Smooth muscle cell (in vitro differentiated cells): ENCODE results near the gene ERLIN1. TPM values are rescaled to one million over a fixed set of nuclear protein-coding genes. Genes with fewer than 3 reads are reported as not detected.

Experiments
- DNase-seq: peaks from one replicate; lab custom pipeline; 2025; ENCODE audit not compliant: unreplicated experiment; lab: John Stamatoyannopoulos, UW
- H2AFZ ChIP-seq: fragments of 200-600 bp; sonication (generic); 2 replicates; pipeline ENCODE4 v1.6.0; 2016; ENCODE audit warnings: antibody characterized with exemption, low read depth, mild to moderate bottlenecking
- H3F3A ChIP-seq: fragments of 200-600 bp; sonication (generic); 2 replicates; pipeline ENCODE4 v1.6.0; 2017; ENCODE audit warnings: antibody characterized with exemption, low read depth
- H3K27ac ChIP-seq: fragments of 200-600 bp; sonication (generic); 2 replicates; pipeline ENCODE4 v1.5.1; 2016; ENCODE audit warnings: low read depth, mild to moderate bottlenecking
- H3K27me3 ChIP-seq: fragments of 200-600 bp; sonication (generic); 2 replicates; pipeline ENCODE4 v1.6.1; 2016; ENCODE audit warnings: low read depth, mild to moderate bottlenecking
- H3K36me3 ChIP-seq: fragments of 200-600 bp; sonication (generic); 2 replicates; pipeline ENCODE4 v1.5.1; 2016; ENCODE audit warnings: low read depth
- H3K4me1 ChIP-seq: fragments of 200-600 bp; sonication (generic); 2 replicates; pipeline ENCODE4 v1.5.1; 2016; ENCODE audit warnings: low read depth
- H3K4me2 ChIP-seq: fragments of 200-600 bp; sonication (generic); 2 replicates; pipeline ENCODE4 v1.6.0; 2016; ENCODE audit warnings: mild to moderate bottlenecking
- H3K4me3 ChIP-seq: fragments of 200-600 bp; sonication (generic); 2 replicates; pipeline ENCODE4 v1.5.1; 2016; ENCODE audit warnings: mild to moderate bottlenecking
- H3K79me2 ChIP-seq: fragments of 200-600 bp; sonication (generic); 2 replicates; pipeline ENCODE4 v1.6.0; 2016; ENCODE audit warnings: low read depth, mild to moderate bottlenecking
- H3K9ac ChIP-seq: fragments of 200-600 bp; sonication (generic); 2 replicates; pipeline ENCODE4 v1.6.0; 2016; ENCODE audit warnings: low read depth
- H3K9me3 ChIP-seq: fragments of 200-600 bp; sonication (generic); replicated peaks from 2 replicates; pipeline ENCODE4 v1.5.1; 2016; ENCODE audit warnings: low read depth
- H4K20me1 ChIP-seq: fragments of 200-600 bp; sonication (generic); 2 replicates; pipeline ENCODE4 v1.6.0; 2016; ENCODE audit warnings: low read depth
- CTCF ChIP-seq: fragments of 200-600 bp; sonication (generic); IDR thresholded peaks from 2 replicates; pipeline ENCODE4 v1.5.1; 2017; ENCODE audit warnings: borderline replicate concordance, mild to moderate bottlenecking, antibody characterized with exemption; ENCODE audit not compliant: insufficient read depth, poor library complexity, severe bottlenecking
- WGBS: methylation state at CpG from one replicate; pipeline ENCODE4 v1.1.7; 2016; ENCODE audit warnings: low lambda C conversion rate; 5-methylcytosine and 5-hydroxymethylcytosine counted together
- polyA plus RNA-seq: library from polyadenylated mRNA; unstranded; fragments of >200 nt; fragmentation: Nextera tagmentation; extraction: Ambion mirVana; gene quantifications from 2 replicates; pipeline ENCODE4 v1.2.1, GENCODE V29; 2016
- total RNA-seq: library from RNA; depleted of rRNA; stranded (reverse); fragments of >200 nt; gene quantifications from 2 replicates; pipeline ENCODE4 v1.2.3, GENCODE V29; 2014

Gene ERLIN1
- total and polyA plus RNA-seq, 2 experiments from 2014 or later = 21.0 to 32.2 TPM

GRCh38 chr10:100223879-100224278 is 38.0 kb upstream of the ERLIN1 start:
- H2AFZ ChIP-seq = no peak overlapping the region
- H3K36me3 ChIP-seq = peaks cover 28% of the 10 kb centered on the region
- no peaks in the 10 kb centered on the region for H3F3A ChIP-seq
- H3K4me1 ChIP-seq = no peaks in the 10 kb centered on the region
- TF ChIP-seq CTCF = no peak
- no peak overlapping the region for H3K27ac ChIP-seq
- H4K20me1 ChIP-seq = peaks cover 20% of the 10 kb centered on the region
- H3K4me2 ChIP-seq = no peak overlapping the region
- 97% methylated on average over 5 of the region's 5 CpGs for WGBS
- no peak overlapping the region for H3K9ac ChIP-seq
- H3K4me3 ChIP-seq = no peak overlapping the region
- H3K79me2 ChIP-seq = peaks cover 29% of the 10 kb centered on the region
- DNase-seq = no peak
- H3K27me3 ChIP-seq = no peaks in the 10 kb centered on the region
- H3K9me3 ChIP-seq = no peaks in the 10 kb centered on the region

GRCh38 chr10:100222529-100222928 is 36.7 kb upstream of the ERLIN1 start:
- no peak for DNase-seq
- Histone ChIP-seq H3F3A (no peaks in the 10 kb centered on the region), H4K20me1 (peaks cover 10% of the 10 kb centered on the region), H2AFZ (no peak overlapping the region), H3K79me2 (peaks cover 15% of the 10 kb centered on the region), H3K27ac (no peak overlapping the region), H3K36me3 (peaks cover 39% of the 10 kb centered on the region), H3K4me2 (no peak overlapping the region), H3K4me1 (no peaks in the 10 kb centered on the region), H3K27me3 (no peaks in the 10 kb centered on the region), H3K9ac (no peak overlapping the region), H3K4me3 (no peak overlapping the region), H3K9me3 (no peaks in the 10 kb centered on the region)
- no peak for TF ChIP-seq CTCF
- 100% methylated on average over 2 of the region's 2 CpGs for WGBS

GRCh38 chr10:100216006-100216405 is 30.2 kb upstream of the ERLIN1 start:
- H2AFZ ChIP-seq = no peak overlapping the region
- H3K4me1 ChIP-seq = no peaks in the 10 kb centered on the region
- no peaks in the 10 kb centered on the region for H3K9me3 ChIP-seq
- H3F3A ChIP-seq = no peaks in the 10 kb centered on the region
- H4K20me1 ChIP-seq = no peaks in the 10 kb centered on the region
- H3K27me3 ChIP-seq = no peaks in the 10 kb centered on the region
- TF ChIP-seq CTCF = no peak
- no peak for DNase-seq
- H3K27ac ChIP-seq = no peak overlapping the region
- no peak overlapping the region for H3K9ac ChIP-seq
- H3K4me2 ChIP-seq = no peak overlapping the region
- WGBS = 94% methylated on average over 2 of the region's 2 CpGs
- no peak overlapping the region for H3K4me3 ChIP-seq
- no peaks in the 10 kb centered on the region for H3K79me2 ChIP-seq
- peaks cover 41% of the 10 kb centered on the region for H3K36me3 ChIP-seq

GRCh38 chr10:100209303-100209702 is 23.5 kb upstream of the ERLIN1 start:
- 91% methylated on average over 7 of the region's 7 CpGs for WGBS
- Histone ChIP-seq H3K4me2 (no peak overlapping the region), H3K27me3 (no peaks in the 10 kb centered on the region), H3F3A (no peaks in the 10 kb centered on the region), H4K20me1 (no peaks in the 10 kb centered on the region), H3K9ac (no peak overlapping the region), H3K9me3 (no peaks in the 10 kb centered on the region), H3K36me3 (peaks cover 25% of the 10 kb centered on the region), H3K4me1 (no peaks in the 10 kb centered on the region), H3K27ac (no peak overlapping the region), H2AFZ (no peak overlapping the region), H3K79me2 (no peaks in the 10 kb centered on the region), H3K4me3 (no peak overlapping the region)
- DNase-seq = no peak
- TF ChIP-seq CTCF = no peak
